Activated B cell treated with CpG ODN at 0.5 μM for 24 hours (primary cell): ENCODE data around the gene TMEM178B. TPM values are rescaled to one million over a fixed set of nuclear protein-coding genes. Genes with fewer than 3 reads are reported as not detected.

Source experiments
- ATAC-seq: fragments of 200-7000 bp; cut with Tn5 transposase; one replicate; pipeline ENCODE4 v1.10.0; 2021; ENCODE audit warnings: low read depth, mild to moderate bottlenecking, moderate library complexity
- CTCF ChIA-PET: fragments of 350-600 bp; sonication (Branson Sonifier 250); formaldehyde crosslinking; loops from one replicate; lab custom pipeline; 2021; ENCODE audit warnings: antibody characterized with exemption; lab: Charles Lee
- POLR2A ChIA-PET: fragments of 350-600 bp; sonication (Branson Sonifier 250); formaldehyde crosslinking; loops from one replicate; lab custom pipeline; 2021; ENCODE audit warnings: antibody characterized with exemption; lab: Charles Lee
- DNase-seq: peaks from one replicate; pipeline ENCODE4 v3.0.0; 2022
- H3K27ac Mint-ChIP-seq: one replicate; pipeline ENCODE4 v1.8.0; 2020; ENCODE audit warnings: mixed read lengths
- H3K27me3 Mint-ChIP-seq: one replicate; pipeline ENCODE4 v1.8.0; 2021; ENCODE audit warnings: mixed read lengths
- H3K36me3 Mint-ChIP-seq: one replicate; pipeline ENCODE4 v1.8.0; 2021; ENCODE audit warnings: low read depth, mixed read lengths
- H3K4me1 Mint-ChIP-seq: one replicate; pipeline ENCODE4 v1.8.0; 2021; ENCODE audit warnings: mixed read lengths
- H3K4me3 Mint-ChIP-seq: one replicate; pipeline ENCODE4 v1.8.0; 2020; ENCODE audit warnings: mild to moderate bottlenecking, mixed read lengths
- H3K9me3 Mint-ChIP-seq: one replicate; pipeline ENCODE4 v1.8.0; 2020; ENCODE audit warnings: mixed read lengths
- intact Hi-C: fragments of 100-400 bp; cut with micrococcal nuclease; formaldehyde crosslinking; loops from one replicate; pipeline ENCODE4 v1.15.1; 2024
- total RNA-seq: library from RNA; stranded (reverse); gene quantifications from 2 replicates; pipeline ENCODE4 v1.2.3, GENCODE V29; 2022
- TF ChIP-seq, protein P1 (sequence below): fragments of 200-600 bp; IDR thresholded peaks from one replicate; pipeline ENCODE4 v1.8.0; 2022; ENCODE audit warnings: antibody characterized with exemption, mild to moderate bottlenecking

Gene TMEM178B
- total RNA-seq, 1 donor from 2014 or later, result 0.49 TPM

- H3K4me1 Mint-ChIP-seq, result no peaks in the 10 kb centered on the region
- peaks cover 3% of the 10 kb centered on the region for H3K27me3 Mint-ChIP-seq
- TF ChIP-seq, protein P1, sequence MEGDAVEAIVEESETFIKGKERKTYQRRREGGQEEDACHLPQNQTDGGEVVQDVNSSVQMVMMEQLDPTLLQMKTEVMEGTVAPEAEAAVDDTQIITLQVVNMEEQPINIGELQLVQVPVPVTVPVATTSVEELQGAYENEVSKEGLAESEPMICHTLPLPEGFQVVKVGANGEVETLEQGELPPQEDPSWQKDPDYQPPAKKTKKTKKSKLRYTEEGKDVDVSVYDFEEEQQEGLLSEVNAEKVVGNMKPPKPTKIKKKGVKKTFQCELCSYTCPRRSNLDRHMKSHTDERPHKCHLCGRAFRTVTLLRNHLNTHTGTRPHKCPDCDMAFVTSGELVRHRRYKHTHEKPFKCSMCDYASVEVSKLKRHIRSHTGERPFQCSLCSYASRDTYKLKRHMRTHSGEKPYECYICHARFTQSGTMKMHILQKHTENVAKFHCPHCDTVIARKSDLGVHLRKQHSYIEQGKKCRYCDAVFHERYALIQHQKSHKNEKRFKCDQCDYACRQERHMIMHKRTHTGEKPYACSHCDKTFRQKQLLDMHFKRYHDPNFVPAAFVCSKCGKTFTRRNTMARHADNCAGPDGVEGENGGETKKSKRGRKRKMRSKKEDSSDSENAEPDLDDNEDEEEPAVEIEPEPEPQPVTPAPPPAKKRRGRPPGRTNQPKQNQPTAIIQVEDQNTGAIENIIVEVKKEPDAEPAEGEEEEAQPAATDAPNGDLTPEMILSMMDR, result no peak
- H3K9me3 Mint-ChIP-seq, result peaks cover 4% of the 10 kb centered on the region
- intact Hi-C loops, result no loop called here
- no peaks in the 10 kb centered on the region for H3K36me3 Mint-ChIP-seq
- no peak overlapping the region for H3K27ac Mint-ChIP-seq
- H3K4me3 Mint-ChIP-seq, result no peak overlapping the region
- ChIA-PET POLR2A (no interaction called here), CTCF (no interaction called here)
- DNase-seq (no peak), ATAC-seq (no peak)
These were observed 190.6 kb downstream of the TMEM178B start for GRCh38 chr7:141264511-141264910.

GRCh38 chr7:141265668-141266067 lies 191.8 kb downstream of the TMEM178B start:
- intact Hi-C loops, result no loop called here
- Mint-ChIP-seq H3K4me3 (no peak overlapping the region), H3K36me3 (no peaks in the 10 kb centered on the region), H3K27ac (no peak overlapping the region), H3K4me1 (no peaks in the 10 kb centered on the region), H3K9me3 (no peaks in the 10 kb centered on the region), H3K27me3 (peaks cover 3% of the 10 kb centered on the region)
- TF ChIP-seq, protein P1, result no peak
- DNase-seq (no peak), ATAC-seq (no peak)
- ChIA-PET POLR2A (no interaction called here), CTCF (no interaction called here)

DNA sequence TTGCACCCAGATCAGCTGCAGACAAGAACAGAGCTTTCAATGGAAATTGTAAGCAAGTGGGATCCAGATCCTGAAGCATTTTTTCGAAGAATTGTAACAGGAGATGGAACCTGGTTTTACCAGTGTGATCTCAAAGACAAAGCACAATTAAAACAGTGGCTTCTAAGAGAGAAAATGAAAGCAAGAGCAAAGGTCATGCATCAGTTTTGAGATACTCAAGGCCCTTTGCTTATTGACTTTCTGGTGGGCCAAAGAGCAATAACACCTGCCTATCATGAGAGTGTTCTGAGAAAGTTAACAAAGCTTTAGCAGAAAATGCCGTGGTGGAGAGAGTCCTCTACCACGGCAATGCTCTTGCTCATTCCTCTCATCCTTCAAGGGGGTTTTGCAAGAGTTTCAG lies 194.8 kb downstream of the TMEM178B start:
- H3K36me3 Mint-ChIP-seq, result no peaks in the 10 kb centered on the region
- DNase-seq (no peak), ATAC-seq (no peak)
- ChIA-PET CTCF (no interaction called here), POLR2A (no interaction called here)
- TF ChIP-seq, protein P1, result no peak
- no peaks in the 10 kb centered on the region for H3K27me3 Mint-ChIP-seq
- no peaks in the 10 kb centered on the region for H3K4me1 Mint-ChIP-seq
- intact Hi-C loops, result no loop called here
- no peak overlapping the region for H3K4me3 Mint-ChIP-seq
- H3K9me3 Mint-ChIP-seq, result no peaks in the 10 kb centered on the region
- no peak overlapping the region for H3K27ac Mint-ChIP-seq

GRCh38 chr7:141271451-141271850 lies 197.6 kb downstream of the TMEM178B start:
- ATAC-seq (no peak), DNase-seq (no peak)
- TF ChIP-seq, protein P1, result no peak
- Mint-ChIP-seq H3K27me3 (no peaks in the 10 kb centered on the region), H3K27ac (no peak overlapping the region), H3K36me3 (no peaks in the 10 kb centered on the region), H3K4me1 (no peaks in the 10 kb centered on the region), H3K4me3 (no peak overlapping the region), H3K9me3 (no peaks in the 10 kb centered on the region)
- ChIA-PET CTCF (no interaction called here), POLR2A (no interaction called here)
- intact Hi-C loops, result no loop called here

GRCh38 chr7:141272417-141272816 lies 198.6 kb downstream of the TMEM178B start:
- ChIA-PET CTCF (no interaction called here), POLR2A (no interaction called here)
- Mint-ChIP-seq H3K27me3 (no peaks in the 10 kb centered on the region), H3K4me3 (no peak overlapping the region), H3K27ac (no peak overlapping the region), H3K4me1 (no peaks in the 10 kb centered on the region), H3K9me3 (no peaks in the 10 kb centered on the region), H3K36me3 (no peaks in the 10 kb centered on the region)
- TF ChIP-seq, protein P1, result no peak
- DNase-seq (no peak), ATAC-seq (no peak)
- intact Hi-C loops, result no loop called here
